ENCODE results near the gene ONECUT2.
"Not testable (repeated sequence)": the region's sequence is repeated elsewhere in the genome, so short reads cannot be mapped to it uniquely, and the experiment has no call there.

The ONECUT2 gene

GRCh38 chr18:57497372-57498294 lies 62.5 kb downstream of the ONECUT2 start:
- Histone ChIP-seq H3K4me3 (no peak overlapping the region), H3K27me3 (ENCODE audit: low read depth) (no peaks in the 10 kb centered on the region), H3K4me1 (peaks cover 9% of the 10 kb centered on the region), H3K9me3 (no peaks in the 10 kb centered on the region), H3K36me3 (replicated peaks) (no peaks in the 10 kb centered on the region)
- in situ Hi-C loops (cut with MboI; ENCODE audit: low sequenced_read_pairs) = no loop called here
- DNase-seq (ENCODE audit: low spot score in 2 of 2) = peak in 1 of 2 experiments; percentile 18

- H3K27me3 ChIP-seq (ENCODE audit: low read depth) = no peaks in the 10 kb centered on the region
- peaks cover 9% of the 10 kb centered on the region for H3K4me1 ChIP-seq
- no peaks in the 10 kb centered on the region for H3K9me3 ChIP-seq
- in situ Hi-C loops (cut with MboI; ENCODE audit: low sequenced_read_pairs) = no loop called here
- H3K36me3 ChIP-seq (replicated peaks) = no peaks in the 10 kb centered on the region
- DNase-seq (ENCODE audit: low spot score in 2 of 2) = no peak
- H3K4me3 ChIP-seq = no peak overlapping the region
These were observed 63.6 kb downstream of the ONECUT2 start for GRCh38 chr18:57498682-57499256.

GRCh38 chr18:57502624-57503023 lies 67.5 kb downstream of the ONECUT2 start:
- H3K9me3 ChIP-seq = no peaks in the 10 kb centered on the region
- 0 out of 2 replicates have a peak, but pooled peaks cover 4% of the 10 kb centered on the region for H3K27me3 ChIP-seq (ENCODE audit: low read depth)
- no peaks in the 10 kb centered on the region for H3K36me3 ChIP-seq (replicated peaks)
- DNase-seq (ENCODE audit: low spot score in 2 of 2) = no peak
- H3K4me1 ChIP-seq = peaks cover 6% of the 10 kb centered on the region
- in situ Hi-C loops (cut with MboI; ENCODE audit: low sequenced_read_pairs) = no loop called here
- no peak overlapping the region for H3K4me3 ChIP-seq

- no peak overlapping the region for H3K4me3 ChIP-seq
- H3K27me3 ChIP-seq (ENCODE audit: low read depth) = 0 out of 2 replicates have a peak, but pooled peaks cover 4% of the 10 kb centered on the region
- DNase-seq (ENCODE audit: low spot score in 2 of 2) = no peak
- no peaks in the 10 kb centered on the region for H3K9me3 ChIP-seq
- no peaks in the 10 kb centered on the region for H3K36me3 ChIP-seq (replicated peaks)
- no peaks in the 10 kb centered on the region for H3K4me1 ChIP-seq
- in situ Hi-C loops (cut with MboI; ENCODE audit: low sequenced_read_pairs) = no loop called here
These were observed 70.1 kb downstream of the ONECUT2 start for GRCh38 chr18:57505231-57505630.

- in situ Hi-C loops (cut with MboI; ENCODE audit: low sequenced_read_pairs) = no loop called here
- Histone ChIP-seq H3K4me3 (no peak overlapping the region), H3K27me3 (ENCODE audit: low read depth) (no peaks in the 10 kb centered on the region), H3K4me1 (no peaks in the 10 kb centered on the region), H3K36me3 (replicated peaks) (no peaks in the 10 kb centered on the region), H3K9me3 (no peaks in the 10 kb centered on the region)
- DNase-seq (ENCODE audit: low spot score in 2 of 2) = no peak
These were observed 80.9 kb downstream of the ONECUT2 start for GRCh38 chr18:57516056-57516455.

- no peak for DNase-seq (ENCODE audit: low spot score in 2 of 2)
- H3K4me3 ChIP-seq = no peak overlapping the region
- H3K36me3 ChIP-seq (replicated peaks) = no peaks in the 10 kb centered on the region
- H3K4me1 ChIP-seq = no peaks in the 10 kb centered on the region
- H3K9me3 ChIP-seq = no peaks in the 10 kb centered on the region
- no peaks in the 10 kb centered on the region for H3K27me3 ChIP-seq (ENCODE audit: low read depth)
- in situ Hi-C loops (cut with MboI; ENCODE audit: low sequenced_read_pairs) = no loop called here
These were observed 83.4 kb downstream of the ONECUT2 start for GRCh38 chr18:57518533-57518932.

- no peaks in the 10 kb centered on the region for H3K4me1 ChIP-seq
- in situ Hi-C loops (cut with MboI; ENCODE audit: low sequenced_read_pairs) = no loop called here
- DNase-seq (ENCODE audit: low spot score in 2 of 2) = no peak
These were observed 84.7 kb downstream of the ONECUT2 start for GRCh38 chr18:57519668-57520424.

GRCh38 chr18:57522348-57522747 lies 87.2 kb downstream of the ONECUT2 start:
- in situ Hi-C loops (cut with MboI; ENCODE audit: low sequenced_read_pairs); H3K36me3 ChIP-seq (replicated peaks); H3K27me3 ChIP-seq (ENCODE audit: low read depth); H3K4me1 ChIP-seq; H3K4me3 ChIP-seq; H3K9me3 ChIP-seq; DNase-seq (ENCODE audit: low spot score in 2 of 2): not testable (repeated sequence)

More at GRCh38 chr18:57519668-57520424, 84.7 kb downstream of the ONECUT2 start:
- H3K4me3 ChIP-seq = no peak overlapping the region
- H3K9me3 ChIP-seq = no peaks in the 10 kb centered on the region
- no peaks in the 10 kb centered on the region for H3K36me3 ChIP-seq (replicated peaks)
- H3K27me3 ChIP-seq (ENCODE audit: low read depth) = no peaks in the 10 kb centered on the region

- H3K4me1 ChIP-seq = no peaks in the 10 kb centered on the region
- H3K36me3 ChIP-seq (replicated peaks) = no peaks in the 10 kb centered on the region
- H3K27me3 ChIP-seq (ENCODE audit: low read depth) = no peaks in the 10 kb centered on the region
- no peak for DNase-seq (ENCODE audit: low spot score in 2 of 2)
- no peaks in the 10 kb centered on the region for H3K9me3 ChIP-seq
- in situ Hi-C loops (cut with MboI; ENCODE audit: low sequenced_read_pairs) = no loop called here
- no peak overlapping the region for H3K4me3 ChIP-seq
These were observed 88.2 kb downstream of the ONECUT2 start for GRCh38 chr18:57523171-57523956.

GRCh38 chr18:57527556-57528229 lies 92.5 kb downstream of the ONECUT2 start:
- no peak overlapping the region for H3K4me3 ChIP-seq
- no peaks in the 10 kb centered on the region for H3K27me3 ChIP-seq (ENCODE audit: low read depth)
- H3K4me1 ChIP-seq = no peaks in the 10 kb centered on the region
- no peak for DNase-seq (ENCODE audit: low spot score in 2 of 2)
- H3K36me3 ChIP-seq (replicated peaks) = no peaks in the 10 kb centered on the region
- in situ Hi-C loops (cut with MboI; ENCODE audit: low sequenced_read_pairs) = no loop called here
- H3K9me3 ChIP-seq = no peaks in the 10 kb centered on the region

- in situ Hi-C loops (cut with MboI; ENCODE audit: low sequenced_read_pairs) = no loop called here
- H3K36me3 ChIP-seq (replicated peaks) = no peaks in the 10 kb centered on the region
- no peak for DNase-seq (ENCODE audit: low spot score in 2 of 2)
- no peaks in the 10 kb centered on the region for H3K27me3 ChIP-seq (ENCODE audit: low read depth)
- no peak overlapping the region for H3K4me3 ChIP-seq
- H3K9me3 ChIP-seq = no peaks in the 10 kb centered on the region
- H3K4me1 ChIP-seq = no peaks in the 10 kb centered on the region
These were observed 94.0 kb downstream of the ONECUT2 start for GRCh38 chr18:57529151-57529550.

- Histone ChIP-seq H3K36me3 (replicated peaks) (no peaks in the 10 kb centered on the region), H3K4me3 (no peak overlapping the region), H3K27me3 (ENCODE audit: low read depth) (no peaks in the 10 kb centered on the region), H3K4me1 (no peaks in the 10 kb centered on the region), H3K9me3 (no peaks in the 10 kb centered on the region)
- DNase-seq (ENCODE audit: low spot score in 2 of 2) = no peak
- in situ Hi-C loops (cut with MboI; ENCODE audit: low sequenced_read_pairs) = no loop called here
These were observed 98.1 kb downstream of the ONECUT2 start for GRCh38 chr18:57533006-57533867.
